ENCODE measurements around the gene VPS35L. TPM values are rescaled to one million over a fixed set of nuclear protein-coding genes. Genes with fewer than 3 reads are reported as not detected.

VPS35L gene
- total RNA-seq, 1 donor from 2014 or later: 79.0 TPM

DNA sequence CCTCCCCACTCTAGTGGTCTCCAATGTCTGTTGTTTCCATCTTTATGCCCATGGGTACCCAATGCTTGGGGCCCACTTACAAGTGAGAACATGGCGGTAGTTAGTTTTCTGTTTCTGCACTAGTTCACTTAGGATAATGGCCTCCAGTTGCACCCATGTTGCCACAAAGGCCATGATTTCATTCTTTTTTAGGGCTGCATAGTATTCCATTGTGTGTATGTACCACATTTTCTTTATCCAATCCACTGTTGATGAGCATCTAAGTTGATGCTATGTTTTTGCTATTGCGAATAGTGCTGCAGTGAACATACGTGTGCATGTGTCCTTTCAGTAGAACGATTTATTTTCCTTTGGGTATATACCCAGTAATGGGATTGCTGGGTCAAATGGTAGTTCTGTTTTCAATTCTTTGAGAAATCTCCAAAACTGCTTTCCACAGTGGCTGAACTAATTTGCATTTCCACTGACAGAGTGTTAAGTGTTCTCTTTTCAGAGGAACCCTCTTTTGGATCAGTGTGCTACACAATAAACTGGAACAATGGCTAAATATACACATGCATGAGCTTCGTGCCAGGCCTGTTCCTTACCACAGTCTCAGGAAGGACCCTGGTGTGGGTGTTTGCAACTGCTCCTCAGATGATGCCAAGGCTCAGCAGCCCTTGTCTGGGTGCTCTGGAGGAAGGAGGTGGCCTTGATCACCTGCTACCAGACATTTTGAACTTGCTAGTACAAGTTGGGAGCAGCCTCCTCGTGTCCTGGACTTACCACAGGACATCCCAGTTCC, 128.1 kb downstream of the VPS35L start:
- H3K27me3 Mint-ChIP-seq (ENCODE audit: unreplicated experiment): no peaks in the 10 kb centered on the region
- no peak overlapping the region for H3K4me3 Mint-ChIP-seq (ENCODE audit: unreplicated experiment)
- peaks cover 34% of the 10 kb centered on the region for H3K36me3 Mint-ChIP-seq (ENCODE audit: unreplicated experiment)
- H3K27ac Mint-ChIP-seq (ENCODE audit: unreplicated experiment): no peak overlapping the region
- TF ChIP-seq, protein P1, sequence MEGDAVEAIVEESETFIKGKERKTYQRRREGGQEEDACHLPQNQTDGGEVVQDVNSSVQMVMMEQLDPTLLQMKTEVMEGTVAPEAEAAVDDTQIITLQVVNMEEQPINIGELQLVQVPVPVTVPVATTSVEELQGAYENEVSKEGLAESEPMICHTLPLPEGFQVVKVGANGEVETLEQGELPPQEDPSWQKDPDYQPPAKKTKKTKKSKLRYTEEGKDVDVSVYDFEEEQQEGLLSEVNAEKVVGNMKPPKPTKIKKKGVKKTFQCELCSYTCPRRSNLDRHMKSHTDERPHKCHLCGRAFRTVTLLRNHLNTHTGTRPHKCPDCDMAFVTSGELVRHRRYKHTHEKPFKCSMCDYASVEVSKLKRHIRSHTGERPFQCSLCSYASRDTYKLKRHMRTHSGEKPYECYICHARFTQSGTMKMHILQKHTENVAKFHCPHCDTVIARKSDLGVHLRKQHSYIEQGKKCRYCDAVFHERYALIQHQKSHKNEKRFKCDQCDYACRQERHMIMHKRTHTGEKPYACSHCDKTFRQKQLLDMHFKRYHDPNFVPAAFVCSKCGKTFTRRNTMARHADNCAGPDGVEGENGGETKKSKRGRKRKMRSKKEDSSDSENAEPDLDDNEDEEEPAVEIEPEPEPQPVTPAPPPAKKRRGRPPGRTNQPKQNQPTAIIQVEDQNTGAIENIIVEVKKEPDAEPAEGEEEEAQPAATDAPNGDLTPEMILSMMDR (IDR thresholded peaks at IDR 0.05): no peak
- H3K4me1 Mint-ChIP-seq (ENCODE audit: unreplicated experiment): peaks cover 2% of the 10 kb centered on the region
- no peak for DNase-seq (ENCODE audit: extremely low spot score, unreplicated experiment)
- H3K9me3 Mint-ChIP-seq (ENCODE audit: unreplicated experiment): peaks cover 5% of the 10 kb centered on the region

DNA sequence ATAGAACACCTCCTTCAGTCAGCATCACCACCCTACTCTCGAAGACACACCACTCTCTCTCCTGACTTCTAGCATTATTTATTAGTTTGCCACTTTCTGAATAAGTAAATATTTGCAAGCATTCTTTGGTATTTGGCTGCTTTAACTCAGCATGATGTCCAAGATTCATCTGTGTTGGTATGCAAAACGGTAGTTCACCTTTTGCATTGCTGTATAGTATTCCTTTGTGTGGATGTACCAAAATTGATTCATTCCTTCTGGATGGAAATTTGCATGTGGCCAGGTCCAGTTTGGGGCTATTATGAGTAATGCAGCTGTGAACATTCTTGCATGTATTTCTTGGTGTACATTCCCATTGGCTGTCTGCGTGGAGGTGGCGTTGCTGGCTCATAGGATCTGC, 129.7 kb downstream of the VPS35L start:
- no peak overlapping the region for H3K4me3 Mint-ChIP-seq (ENCODE audit: unreplicated experiment)
- H3K4me1 Mint-ChIP-seq (ENCODE audit: unreplicated experiment): peaks cover 4% of the 10 kb centered on the region
- DNase-seq (ENCODE audit: extremely low spot score, unreplicated experiment): no peak
- H3K36me3 Mint-ChIP-seq (ENCODE audit: unreplicated experiment): peaks cover 36% of the 10 kb centered on the region
- H3K27me3 Mint-ChIP-seq (ENCODE audit: unreplicated experiment): no peaks in the 10 kb centered on the region
- peaks cover 5% of the 10 kb centered on the region for H3K9me3 Mint-ChIP-seq (ENCODE audit: unreplicated experiment)
- H3K27ac Mint-ChIP-seq (ENCODE audit: unreplicated experiment): no peak overlapping the region
- TF ChIP-seq, protein P1 (IDR thresholded peaks at IDR 0.05): no peak

DNA sequence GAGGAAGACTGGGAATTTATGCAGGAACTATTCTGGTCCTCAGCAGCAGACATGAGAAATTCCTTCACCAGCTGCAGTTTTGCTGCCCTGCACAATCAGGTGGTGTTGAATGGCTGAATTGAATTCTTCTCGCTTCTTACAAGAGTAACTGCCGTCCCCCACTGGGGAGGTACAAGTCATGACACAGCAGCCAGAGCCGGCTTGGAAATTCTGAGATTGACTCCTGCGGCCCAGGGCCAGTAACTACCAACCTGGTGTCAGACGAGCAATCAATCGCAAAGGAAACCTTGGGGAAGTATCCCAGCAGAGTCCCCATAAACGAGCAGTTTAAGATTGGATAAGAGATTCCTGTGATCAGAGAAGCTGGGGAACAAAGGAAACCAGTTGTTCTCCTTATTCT, 131.8 kb downstream of the VPS35L start:
- Mint-ChIP-seq H3K36me3 (ENCODE audit: unreplicated experiment) (peaks cover 35% of the 10 kb centered on the region), H3K27me3 (ENCODE audit: unreplicated experiment) (no peaks in the 10 kb centered on the region), H3K9me3 (ENCODE audit: unreplicated experiment) (peaks cover 5% of the 10 kb centered on the region), H3K27ac (ENCODE audit: unreplicated experiment) (no peak overlapping the region), H3K4me1 (ENCODE audit: unreplicated experiment) (peaks cover 15% of the 10 kb centered on the region), H3K4me3 (ENCODE audit: unreplicated experiment) (no peak overlapping the region)
- DNase-seq (ENCODE audit: extremely low spot score, unreplicated experiment): no peak
- TF ChIP-seq, protein P1 (IDR thresholded peaks at IDR 0.05): no peak

DNA sequence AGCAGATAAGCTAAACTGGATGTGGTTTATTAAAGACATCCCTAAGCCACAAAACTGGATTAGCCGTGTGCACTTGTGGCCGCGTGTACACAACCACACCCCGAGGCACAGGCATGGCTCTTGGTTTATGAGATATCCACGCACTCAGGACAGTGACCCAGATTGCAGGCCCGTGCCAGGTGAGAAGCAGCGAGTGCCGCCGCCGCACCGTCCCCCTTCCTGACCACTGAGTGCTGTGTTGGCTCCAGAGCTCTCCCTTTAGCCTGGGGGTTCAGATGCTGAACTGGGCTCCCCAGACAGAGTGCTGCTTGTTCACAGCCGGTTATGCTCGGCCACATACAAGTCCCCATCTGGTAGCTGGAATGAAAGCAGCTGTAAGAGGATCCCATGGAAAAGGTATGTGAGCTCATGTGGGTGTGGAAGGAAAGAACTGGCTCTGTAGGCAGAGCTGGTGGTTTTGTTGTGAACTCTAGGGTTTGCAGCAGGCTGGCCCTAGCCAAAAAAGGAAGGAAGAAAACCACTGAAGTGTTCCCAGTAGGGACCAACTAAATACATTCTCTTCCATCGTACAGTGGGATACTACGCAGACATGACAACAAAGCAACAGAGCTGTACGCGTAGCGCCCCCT, 133.0 kb downstream of the VPS35L start:
- Mint-ChIP-seq H3K9me3 (ENCODE audit: unreplicated experiment) (peaks cover 5% of the 10 kb centered on the region), H3K4me3 (ENCODE audit: unreplicated experiment) (no peak overlapping the region), H3K27ac (ENCODE audit: unreplicated experiment) (no peak overlapping the region), H3K27me3 (ENCODE audit: unreplicated experiment) (no peaks in the 10 kb centered on the region), H3K36me3 (ENCODE audit: unreplicated experiment) (peaks cover 31% of the 10 kb centered on the region), H3K4me1 (ENCODE audit: unreplicated experiment) (peaks cover 15% of the 10 kb centered on the region)
- TF ChIP-seq, protein P1 (IDR thresholded peaks at IDR 0.05): no peak
- no peak for DNase-seq (ENCODE audit: extremely low spot score, unreplicated experiment)

DNA sequence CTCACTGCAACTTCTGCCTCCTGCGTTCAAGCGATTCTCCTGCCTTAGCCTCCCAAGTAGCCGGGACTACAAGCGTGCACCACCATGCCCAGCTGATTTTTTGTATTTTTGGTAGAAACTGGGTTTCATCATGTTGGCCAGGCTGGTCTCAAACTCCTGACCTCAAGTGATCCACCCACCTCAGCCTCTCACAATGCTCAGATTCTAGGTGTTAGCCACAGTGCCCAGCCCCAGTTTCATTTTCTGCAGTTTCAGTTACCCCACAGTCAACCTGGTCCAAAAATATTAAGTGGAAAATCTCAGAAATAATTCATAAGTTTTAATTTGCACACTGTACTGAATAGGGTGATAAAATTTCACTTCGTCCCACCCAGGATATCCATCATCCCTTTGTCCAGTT, 133.8 kb downstream of the VPS35L start:
- Mint-ChIP-seq H3K9me3 (ENCODE audit: unreplicated experiment) (peaks cover 5% of the 10 kb centered on the region), H3K36me3 (ENCODE audit: unreplicated experiment) (peaks cover 31% of the 10 kb centered on the region), H3K4me1 (ENCODE audit: unreplicated experiment) (peaks cover 15% of the 10 kb centered on the region), H3K27ac (ENCODE audit: unreplicated experiment) (no peak overlapping the region), H3K4me3 (ENCODE audit: unreplicated experiment) (no peak overlapping the region), H3K27me3 (ENCODE audit: unreplicated experiment) (no peaks in the 10 kb centered on the region)
- TF ChIP-seq, protein P1 (IDR thresholded peaks at IDR 0.05): no peak
- no peak for DNase-seq (ENCODE audit: extremely low spot score, unreplicated experiment)

Measured in osteocyte (in vitro differentiated cells).